ENCODE data around the gene NAGS. TPM values are rescaled to one million over a fixed set of nuclear protein-coding genes. Genes with fewer than 3 reads are reported as not detected.
"Not testable (repeated sequence)": the region's sequence is repeated elsewhere in the genome, so short reads cannot be mapped to it uniquely, and the experiment has no call there.

NAGS gene
- total RNA-seq, 2 experiments from 2014 or later, result 0.33 to 0.76 TPM

DNA sequence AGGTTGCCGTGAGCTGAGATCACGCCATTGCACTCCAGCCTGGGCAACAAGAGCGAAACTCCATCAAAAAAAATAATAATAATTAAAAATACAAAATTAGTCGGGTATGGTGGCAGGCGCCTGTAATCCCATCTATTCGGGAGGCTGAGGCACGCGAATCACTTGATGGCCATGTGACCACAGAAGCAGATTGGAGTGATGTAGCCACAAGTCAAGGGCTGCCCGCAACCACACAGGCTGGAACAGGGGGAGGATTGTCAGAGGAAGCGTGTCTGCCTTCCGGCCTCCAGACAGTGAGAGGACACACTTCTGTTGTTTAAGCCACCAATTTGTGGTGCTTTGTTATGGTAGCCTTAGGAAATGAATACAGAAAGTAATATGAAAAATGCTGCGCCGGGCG, 11.8 kb upstream of the NAGS start:
- CTCF ChIA-PET, result interaction anchor here (0.7 to 2.8 kb wide), 4 partner anchors 31 to 114 kb away, joined by 3 to 8 read pairs (median 4); no protein-coding TSS in a partner anchor
- no peaks in the 10 kb centered on the region for H3K36me3 Mint-ChIP-seq
- ATAC-seq (no peak), DNase-seq (no peak)
- H3K27ac Mint-ChIP-seq, result no peak overlapping the region
- H3K9me3 Mint-ChIP-seq (ENCODE audit: low read depth), result no peaks in the 10 kb centered on the region
- H3K4me1 Mint-ChIP-seq, result no peaks in the 10 kb centered on the region
- no peak overlapping the region for H3K4me3 Mint-ChIP-seq
- peaks cover 35% of the 10 kb centered on the region for H3K27me3 Mint-ChIP-seq

DNA sequence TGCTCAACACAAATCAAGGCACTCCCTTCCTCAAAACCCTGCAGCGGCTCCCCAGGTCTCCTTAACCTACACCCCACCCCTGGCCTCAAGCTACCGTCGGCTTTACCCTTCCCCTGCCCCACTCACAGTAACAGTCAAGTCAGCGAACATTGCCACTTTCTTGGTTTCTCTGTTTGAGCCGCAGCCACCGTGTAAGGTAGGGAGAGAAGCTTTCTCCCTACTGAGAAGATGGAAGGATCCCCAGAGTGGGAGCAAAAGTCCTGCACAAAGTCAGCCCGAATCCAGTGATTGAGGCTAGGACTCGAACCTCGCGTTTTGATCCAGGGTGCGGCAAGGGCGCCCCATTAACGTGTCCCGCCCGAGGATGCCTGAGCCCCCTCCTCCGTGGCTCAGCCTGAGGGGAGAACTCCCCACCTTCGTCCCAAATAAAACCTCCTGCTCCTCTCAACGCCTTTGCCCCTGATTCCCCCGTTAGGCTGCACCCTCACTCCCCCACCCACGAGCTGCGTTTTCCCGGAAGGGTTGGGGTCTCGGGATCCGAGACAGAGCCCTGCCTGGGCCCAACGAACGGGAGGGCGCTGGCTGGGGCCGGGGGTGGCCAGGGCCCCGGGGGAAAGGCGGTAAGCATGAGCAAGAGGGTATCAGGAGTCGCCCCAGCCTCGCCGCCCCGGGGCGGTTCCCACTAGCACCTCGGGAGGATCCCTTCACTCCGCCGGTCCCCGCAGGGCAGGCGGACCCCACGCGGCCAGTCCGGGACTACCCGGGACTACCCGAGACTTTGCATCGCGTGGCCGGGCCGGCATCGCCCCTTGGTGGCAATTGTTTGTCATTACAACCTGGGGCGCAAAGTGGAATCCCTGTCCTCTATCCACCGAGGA, 9.9 kb upstream of the NAGS start:
- H3K36me3 Mint-ChIP-seq, result no peaks in the 10 kb centered on the region
- H3K9me3 Mint-ChIP-seq (ENCODE audit: low read depth), result no peaks in the 10 kb centered on the region
- no peaks in the 10 kb centered on the region for H3K4me1 Mint-ChIP-seq
- CTCF ChIA-PET, result interaction anchor here (0.9 to 7.4 kb wide), 16 partner anchors 10 to 116 kb away, joined by 3 to 67 read pairs (median 4); partner anchors contain the start of genes NAGS and PPY
- no peak overlapping the region for H3K27ac Mint-ChIP-seq
- H3K27me3 Mint-ChIP-seq, result peaks cover 26% of the 10 kb centered on the region
- peak; percentile 75 for DNase-seq
- no peak overlapping the region for H3K4me3 Mint-ChIP-seq
- peak; percentile 87 for ATAC-seq

DNA sequence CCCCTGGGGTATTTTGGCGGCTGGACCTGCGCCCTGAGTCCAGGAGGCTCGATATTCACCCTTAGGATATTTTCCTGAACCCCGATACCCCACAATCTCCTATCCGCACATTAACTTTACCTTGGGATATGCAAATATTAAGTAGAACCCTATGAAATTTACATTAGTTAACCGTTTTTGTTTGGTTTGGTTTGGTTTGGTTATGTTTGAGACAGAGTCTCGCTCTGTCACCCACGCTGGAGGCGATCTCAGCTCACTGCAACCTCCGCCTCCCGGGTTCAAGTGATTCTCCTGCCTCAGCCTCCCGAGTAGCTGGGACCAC, 9.3 kb upstream of the NAGS start:
- CTCF ChIA-PET, result interaction anchor here (0.8 to 7.4 kb wide), 8 partner anchors 12 to 117 kb away, joined by 3 to 67 read pairs (median 4); partner anchors contain the start of gene PPY
- ATAC-seq, result no peak
- Mint-ChIP-seq H3K36me3 (no peaks in the 10 kb centered on the region), H3K27ac (no peak overlapping the region), H3K4me1 (no peaks in the 10 kb centered on the region), H3K27me3 (peaks cover 26% of the 10 kb centered on the region), H3K9me3 (ENCODE audit: low read depth) (no peaks in the 10 kb centered on the region), H3K4me3 (no peak overlapping the region)
- no peak for DNase-seq

DNA sequence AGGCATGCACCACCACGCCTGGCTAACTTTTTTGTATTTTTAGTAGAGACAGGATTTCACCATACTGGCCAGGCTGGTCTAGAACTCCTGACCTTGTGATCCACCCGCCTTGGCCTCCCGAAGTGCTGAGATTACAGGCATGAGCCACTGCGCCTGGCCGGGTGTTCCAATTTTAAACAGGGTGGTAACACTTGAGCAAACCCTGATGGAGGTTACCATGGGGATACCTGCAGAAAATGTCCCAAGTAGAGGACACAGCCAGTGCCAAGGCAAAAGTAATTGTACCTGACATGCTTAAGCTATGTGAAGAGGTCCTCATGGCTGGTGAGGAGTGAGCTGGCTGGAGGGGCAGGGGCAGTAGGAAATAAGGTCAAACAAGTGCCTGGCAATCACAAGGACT, 7.2 kb upstream of the NAGS start:
- CTCF ChIA-PET, result interaction anchor here (1.2 to 7.4 kb wide), 5 partner anchors 11 to 117 kb away, joined by 3 to 67 read pairs (median 3); partner anchors contain the start of gene PPY
- H3K27ac Mint-ChIP-seq; H3K9me3 Mint-ChIP-seq (ENCODE audit: low read depth); DNase-seq; H3K36me3 Mint-ChIP-seq; H3K4me3 Mint-ChIP-seq; ATAC-seq; H3K4me1 Mint-ChIP-seq: not testable (repeated sequence)
- peaks cover 26% of the 10 kb centered on the region for H3K27me3 Mint-ChIP-seq

DNA sequence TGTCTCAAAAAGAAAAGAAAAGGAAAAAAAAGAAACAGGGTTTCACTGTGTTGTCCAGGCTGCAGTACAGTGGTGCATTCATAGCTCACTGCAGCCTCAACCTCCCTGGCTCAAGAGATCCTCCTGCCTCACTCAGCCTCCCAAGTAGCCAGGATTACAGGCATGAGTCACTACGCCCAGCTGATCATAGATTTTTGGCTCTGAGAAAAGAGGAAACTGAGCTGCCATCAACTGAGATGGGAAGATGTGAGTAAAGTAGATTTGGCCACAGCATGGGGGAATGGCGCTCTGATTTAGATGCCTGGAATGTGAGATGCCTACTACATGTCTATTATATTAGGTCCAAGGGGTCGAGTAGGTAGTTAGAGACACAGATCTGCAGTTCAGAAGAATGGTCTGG, 5.9 kb upstream of the NAGS start:
- CTCF ChIA-PET, result interaction anchor here (1.6 to 7.4 kb wide), 3 partner anchors 10 to 55 kb away, joined by 4 to 67 read pairs (median 5); partner anchors contain the start of gene PPY
- Mint-ChIP-seq H3K9me3 (ENCODE audit: low read depth) (no peaks in the 10 kb centered on the region), H3K36me3 (no peaks in the 10 kb centered on the region), H3K4me1 (peaks cover 2% of the 10 kb centered on the region), H3K27ac (no peak overlapping the region), H3K27me3 (peaks cover 22% of the 10 kb centered on the region), H3K4me3 (no peak overlapping the region)
- ATAC-seq (no peak), DNase-seq (no peak)

DNA sequence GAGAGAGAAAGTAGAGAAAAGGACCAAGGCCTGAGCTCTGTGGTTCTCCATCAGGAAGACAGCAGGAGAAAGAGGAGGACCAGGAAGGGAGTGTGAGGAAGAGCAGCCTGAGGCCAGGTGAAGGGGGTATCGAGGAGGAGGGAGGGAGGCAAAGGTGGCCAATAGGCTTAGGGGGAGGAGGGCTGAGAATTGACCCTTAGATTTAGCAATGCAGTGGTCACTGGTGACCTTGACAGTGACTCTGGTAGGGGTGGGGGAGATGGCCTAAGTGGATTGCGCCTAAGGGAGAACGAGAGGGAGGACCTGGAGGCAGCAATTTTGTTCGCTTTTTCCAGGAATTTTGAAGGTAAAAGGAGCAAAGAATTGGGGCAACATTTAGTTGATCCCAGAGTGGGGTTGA, 5.4 kb upstream of the NAGS start:
- no peak overlapping the region for H3K4me3 Mint-ChIP-seq
- no peaks in the 10 kb centered on the region for H3K36me3 Mint-ChIP-seq
- H3K4me1 Mint-ChIP-seq, result peaks cover 2% of the 10 kb centered on the region
- no peak for DNase-seq
- CTCF ChIA-PET, result interaction anchor here (1.6 to 7.4 kb wide), 3 partner anchors 9 to 55 kb away, joined by 4 to 67 read pairs (median 5); partner anchors contain the start of gene PPY
- no peak for ATAC-seq
- H3K27me3 Mint-ChIP-seq, result peaks cover 22% of the 10 kb centered on the region
- no peaks in the 10 kb centered on the region for H3K9me3 Mint-ChIP-seq (ENCODE audit: low read depth)
- H3K27ac Mint-ChIP-seq, result no peak overlapping the region

DNA sequence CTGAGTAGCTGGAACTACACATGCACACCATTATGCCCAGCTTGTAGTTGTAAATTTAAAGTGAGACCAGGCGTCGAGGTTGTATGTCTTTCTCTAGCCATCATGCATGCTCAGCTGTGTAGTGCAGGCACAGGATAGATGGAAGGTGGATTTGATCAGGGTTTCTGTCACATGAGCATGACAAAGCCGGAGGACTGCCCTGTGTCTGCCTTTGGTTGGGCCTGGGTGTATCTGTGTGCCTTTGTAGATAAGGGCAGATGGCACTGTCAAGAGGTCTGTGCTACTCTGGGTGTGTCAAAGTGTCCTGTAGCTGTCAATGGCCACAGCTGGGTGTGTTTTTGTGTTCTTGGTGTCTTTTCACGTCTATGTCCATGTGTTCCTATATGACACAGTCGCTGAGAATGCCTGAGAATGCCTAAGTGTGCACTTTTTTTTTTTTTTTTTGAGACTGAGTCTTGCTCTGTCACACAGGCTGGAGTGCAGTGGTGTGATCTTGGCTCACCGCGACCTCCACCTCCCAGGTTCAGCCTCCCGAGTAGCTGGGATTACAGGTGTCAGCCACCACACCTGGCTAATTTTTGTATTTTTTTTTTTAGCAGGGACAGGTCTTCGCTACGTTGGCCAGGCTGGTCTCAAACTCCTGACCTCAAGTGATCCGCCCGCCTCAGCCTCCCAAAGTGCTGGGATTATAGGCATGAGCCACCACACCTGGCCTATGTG, 4.1 kb upstream of the NAGS start:
- no peak for ATAC-seq
- DNase-seq, result no peak
- Mint-ChIP-seq H3K27ac (no peak overlapping the region), H3K9me3 (ENCODE audit: low read depth) (no peaks in the 10 kb centered on the region), H3K27me3 (peaks cover 21% of the 10 kb centered on the region), H3K36me3 (no peaks in the 10 kb centered on the region), H3K4me3 (no peak overlapping the region), H3K4me1 (peaks cover 7% of the 10 kb centered on the region)
- CTCF ChIA-PET, result interaction anchor here (0.7 to 7.4 kb wide), 4 partner anchors 8 to 433 kb away, joined by 3 to 67 read pairs (median 4); partner anchors contain the start of gene PPY

DNA sequence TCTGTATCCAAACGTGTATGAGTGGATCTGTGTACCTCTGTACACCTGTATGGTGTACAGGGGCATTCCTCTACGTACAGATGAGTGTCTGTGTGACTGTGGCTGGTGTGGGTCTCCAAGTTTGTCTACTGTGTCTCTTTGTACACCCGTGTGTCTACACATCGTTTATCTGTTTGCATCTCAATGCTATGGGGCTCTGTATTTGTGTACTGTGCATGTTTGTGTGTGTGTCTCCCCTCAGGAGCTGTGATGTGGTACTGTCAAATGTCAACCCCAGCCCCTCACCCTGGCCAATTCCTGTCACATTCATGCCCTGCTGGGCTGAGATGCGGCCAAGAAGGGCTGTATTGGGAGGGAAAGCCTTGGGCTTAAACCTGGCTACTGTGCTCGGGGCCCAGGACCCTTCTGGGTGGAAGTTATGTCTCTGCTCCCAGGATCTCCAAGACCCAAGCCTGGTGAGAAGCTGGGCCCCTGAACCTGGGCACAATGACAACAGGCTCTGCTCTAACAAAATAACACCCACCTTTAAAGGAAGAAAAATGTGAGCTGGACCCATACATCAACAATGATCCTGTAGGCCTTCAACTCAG, 3.5 kb upstream of the NAGS start:
- H3K4me3 Mint-ChIP-seq, result no peak overlapping the region
- no peak overlapping the region for H3K27ac Mint-ChIP-seq
- H3K9me3 Mint-ChIP-seq (ENCODE audit: low read depth), result no peaks in the 10 kb centered on the region
- DNase-seq (no peak), ATAC-seq (no peak)
- no peaks in the 10 kb centered on the region for H3K36me3 Mint-ChIP-seq
- CTCF ChIA-PET, result interaction anchor here (0.7 to 2.4 kb wide), 2 partner anchors 57 to 309 kb away, joined by 3 to 11 read pairs; no protein-coding TSS in a partner anchor
- peaks cover 23% of the 10 kb centered on the region for H3K27me3 Mint-ChIP-seq
- peaks cover 8% of the 10 kb centered on the region for H3K4me1 Mint-ChIP-seq

DNA sequence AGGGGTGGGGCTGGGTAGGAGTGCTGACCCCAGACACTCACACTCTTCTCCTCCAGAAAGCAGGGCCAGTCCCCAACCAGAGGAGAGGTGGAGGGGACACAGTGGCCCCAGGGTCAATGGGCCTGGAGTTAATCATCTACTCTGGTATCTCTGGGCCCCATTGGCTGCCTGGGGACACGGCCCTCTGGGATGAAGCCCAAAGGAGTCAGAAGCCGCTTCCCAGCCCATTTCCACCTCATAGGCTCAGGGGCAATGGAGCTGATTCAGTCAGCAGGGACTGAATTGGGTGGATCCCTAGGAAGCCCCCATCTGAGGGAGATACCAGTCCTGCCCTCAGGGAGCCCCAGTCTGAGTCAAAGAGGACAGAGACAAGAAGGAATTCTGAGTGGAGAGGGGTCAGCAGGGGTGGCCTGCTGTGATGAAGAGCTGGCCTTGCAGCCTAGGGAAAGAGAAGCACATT, 2.9 kb upstream of the NAGS start:
- Mint-ChIP-seq H3K27ac (no peak overlapping the region), H3K4me1 (peaks cover 13% of the 10 kb centered on the region), H3K36me3 (no peaks in the 10 kb centered on the region), H3K27me3 (peaks cover 23% of the 10 kb centered on the region), H3K4me3 (no peak overlapping the region), H3K9me3 (ENCODE audit: low read depth) (no peaks in the 10 kb centered on the region)
- ATAC-seq (no peak), DNase-seq (no peak)
- CTCF ChIA-PET, result interaction anchor here (2.4 kb wide), 2 partner anchors 58 to 77 kb away, joined by 8 to 11 read pairs; no protein-coding TSS in a partner anchor

DNA sequence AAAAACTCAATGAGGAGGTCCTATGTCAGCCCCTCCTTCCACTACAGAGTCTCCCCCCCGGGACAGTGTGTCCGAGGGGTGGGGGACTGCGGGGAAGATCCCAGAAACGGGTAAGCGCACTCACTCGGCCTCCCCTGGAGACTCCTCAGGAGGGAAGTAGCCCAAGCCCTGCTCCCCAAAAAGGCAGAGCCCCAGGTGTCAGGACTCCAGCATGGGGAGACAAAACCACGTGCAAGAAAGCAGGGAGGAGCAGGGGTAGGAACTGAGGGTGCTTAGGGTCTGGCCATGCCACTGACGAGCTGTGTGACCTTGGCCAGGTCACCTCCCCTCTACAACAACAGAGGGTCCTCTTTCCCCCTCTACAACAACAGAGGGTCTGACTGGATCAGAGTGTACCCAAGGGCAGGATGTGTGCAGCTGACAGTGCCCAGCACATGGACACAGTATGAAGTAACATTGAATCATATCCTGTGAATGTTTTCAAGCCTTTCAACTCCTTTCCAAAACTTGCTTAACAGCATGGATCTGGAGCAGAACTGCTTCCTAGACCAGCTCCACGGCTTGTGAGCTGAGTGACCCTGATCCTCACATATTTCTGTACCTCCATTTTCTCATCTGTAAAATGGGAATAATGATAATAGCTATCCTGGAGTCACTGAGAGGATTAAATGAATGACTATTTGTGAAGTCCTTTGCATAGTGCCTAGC, 2.1 kb upstream of the NAGS start:
- Mint-ChIP-seq H3K27me3 (peaks cover 22% of the 10 kb centered on the region), H3K36me3 (no peaks in the 10 kb centered on the region), H3K4me3 (no peak overlapping the region), H3K4me1 (peaks cover 17% of the 10 kb centered on the region), H3K27ac (no peak overlapping the region), H3K9me3 (ENCODE audit: low read depth) (no peaks in the 10 kb centered on the region)
- CTCF ChIA-PET, result interaction anchor here (1.2 to 2.4 kb wide), 4 partner anchors 52 to 93 kb away, joined by 3 to 11 read pairs (median 8); no protein-coding TSS in a partner anchor
- DNase-seq (no peak), ATAC-seq (no peak)

DNA sequence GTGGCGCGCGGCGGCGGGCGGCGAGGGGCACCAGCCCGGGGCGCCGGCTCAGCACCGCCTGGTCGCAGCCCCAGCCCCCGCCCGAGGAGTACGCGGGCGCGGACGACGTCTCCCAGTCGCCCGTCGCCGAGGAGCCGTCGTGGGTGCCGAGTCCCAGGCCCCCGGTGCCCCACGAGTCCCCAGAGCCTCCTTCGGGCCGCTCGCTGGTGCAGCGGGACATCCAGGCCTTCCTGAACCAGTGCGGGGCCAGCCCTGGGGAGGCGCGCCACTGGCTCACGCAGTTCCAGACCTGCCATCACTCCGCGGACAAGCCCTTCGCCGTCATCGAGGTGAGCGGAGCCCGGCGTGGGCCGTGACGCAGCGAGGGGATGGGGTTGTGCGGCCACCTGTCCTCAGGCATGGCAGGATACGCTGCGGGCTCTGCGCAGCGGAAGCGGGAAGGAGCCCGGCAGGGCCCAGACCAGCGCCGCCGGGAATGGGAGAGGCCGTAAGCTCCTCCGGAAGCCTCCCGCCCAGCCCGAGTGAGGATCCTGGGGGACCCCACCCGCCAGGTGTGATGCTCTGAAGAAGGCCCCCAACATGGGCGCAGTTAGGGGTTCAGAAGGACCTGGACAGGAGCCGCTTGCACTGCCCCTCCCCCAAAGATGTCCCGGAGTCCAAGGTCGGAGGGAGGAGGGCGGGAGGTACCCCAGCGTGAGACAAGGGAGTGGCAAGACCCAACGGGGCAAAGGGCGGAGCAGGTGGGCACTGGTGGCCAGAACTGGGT, 522 bp downstream of the NAGS start:
- DNase-seq (no peak), ATAC-seq (no peak)
- H3K36me3 Mint-ChIP-seq, result no peaks in the 10 kb centered on the region
- no peak overlapping the region for H3K27ac Mint-ChIP-seq
- H3K9me3 Mint-ChIP-seq (ENCODE audit: low read depth), result no peaks in the 10 kb centered on the region
- CTCF ChIA-PET, result interaction anchor here (0.5 to 3.4 kb wide), 4 partner anchors 11 to 61 kb away, joined by 3 to 14 read pairs (median 4); no protein-coding TSS in a partner anchor
- H3K4me1 Mint-ChIP-seq, result peaks cover 26% of the 10 kb centered on the region
- no peak overlapping the region for H3K4me3 Mint-ChIP-seq
- peaks cover 22% of the 10 kb centered on the region for H3K27me3 Mint-ChIP-seq

All from activated CD8-positive, alpha-beta memory T cell treated with anti-CD3 and anti-CD28 coated beads, Interleukin-2, amount 10 ng/mL, durations not matched to agents 7 days and 5 days (primary cell).